ENCODE data around the gene NMUR1. TPM values are rescaled to one million over a fixed set of nuclear protein-coding genes. Genes with fewer than 3 reads are reported as not detected.

Gene NMUR1
- total and polyA plus RNA-seq, 4 experiments from 2014 or later: 0.05 TPM; not detected in 3

DNA sequence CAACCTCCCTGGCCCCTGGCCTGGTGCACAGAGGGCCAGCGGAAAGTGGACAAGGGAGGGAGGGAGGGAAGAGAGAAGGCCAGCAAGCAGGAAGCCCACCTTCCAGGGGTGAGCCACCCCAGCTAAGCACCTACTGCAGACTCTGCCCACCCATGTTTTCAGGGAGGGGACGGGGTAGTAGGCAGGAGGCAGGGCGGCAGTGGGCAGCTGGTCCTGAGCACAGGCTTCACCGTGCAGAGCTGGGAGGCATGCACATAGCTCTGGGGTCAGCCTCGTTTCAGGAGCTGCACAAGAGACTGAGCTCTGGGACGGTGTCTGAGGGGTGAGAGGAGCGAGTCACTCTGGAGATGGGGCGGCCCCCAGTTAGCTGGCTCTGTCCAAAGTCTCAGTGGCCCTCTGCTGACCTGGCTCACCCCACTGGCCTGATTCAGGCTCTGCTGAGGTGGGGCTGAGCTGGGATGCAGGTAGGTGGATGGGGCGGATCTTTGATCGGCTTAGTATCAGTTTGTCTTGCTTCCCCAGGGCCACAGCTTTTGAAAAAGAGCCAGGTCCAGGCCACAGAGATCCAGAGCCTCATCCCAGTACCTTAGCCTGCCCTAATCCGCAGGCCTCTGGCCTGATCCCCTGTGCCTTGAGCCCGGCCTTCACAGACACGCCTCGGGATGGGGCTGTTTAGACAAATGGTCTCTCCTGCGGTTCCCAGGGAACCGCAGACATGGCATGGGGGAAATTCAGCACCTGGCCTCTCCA, 3.7 kb downstream of the NMUR1 start:
- H3K4me3 ChIP-seq (ENCODE audit: low read length in 2 of 2): no peak overlapping the region
- no peak for DNase-seq
- H3K27me3 ChIP-seq (ENCODE audit: insufficient read depth, low read length): no peaks in the 10 kb centered on the region
- H3K9me3 ChIP-seq (ENCODE audit: control insufficient read depth in 1 of 2, low read length in 2 of 2): no peaks in the 10 kb centered on the region
- peaks cover 23 to 61% (median 41%) of the 10 kb centered on the region in 4 donors for H3K4me1 Mint-ChIP-seq
- H3K4me3 Mint-ChIP-seq: peak overlapping the region in 1 of 8 donors; percentile 54
- intact Hi-C loops (cut with micrococcal nuclease): no loop called here
- CTCF ChIA-PET (ENCODE audit: partially characterized antibody): interaction anchor here (0.7 to 2.9 kb wide), 8 partner anchors 9 to 188 kb away, joined by 3 to 9 read pairs (median 4); no protein-coding TSS in a partner anchor
- H3K9me3 Mint-ChIP-seq: no peaks in the 10 kb centered on the region
- no peak overlapping the region for H3K27ac ChIP-seq (ENCODE audit: low read depth, low read length)
- H3K27me3 Mint-ChIP-seq: peaks cover 0 to 5% of the 10 kb centered on the region in 2 donors
- H3K4me1 ChIP-seq (ENCODE audit: insufficient read depth, low read length): peaks cover 50% of the 10 kb centered on the region
- H3K36me3 Mint-ChIP-seq: no peaks in the 10 kb centered on the region
- peak overlapping the region in 1 of 7 donors; percentile 18 for H3K27ac Mint-ChIP-seq
- POLR2A ChIA-PET (ENCODE audit: partially characterized antibody): interaction anchor here (0.8 to 1.9 kb wide), 4 partner anchors 11 to 62 kb away, joined by 3 to 5 read pairs (median 3); partner anchors contain the start of gene NCL
- H3K36me3 ChIP-seq (ENCODE audit: insufficient read depth, low read length): no peaks in the 10 kb centered on the region

DNA sequence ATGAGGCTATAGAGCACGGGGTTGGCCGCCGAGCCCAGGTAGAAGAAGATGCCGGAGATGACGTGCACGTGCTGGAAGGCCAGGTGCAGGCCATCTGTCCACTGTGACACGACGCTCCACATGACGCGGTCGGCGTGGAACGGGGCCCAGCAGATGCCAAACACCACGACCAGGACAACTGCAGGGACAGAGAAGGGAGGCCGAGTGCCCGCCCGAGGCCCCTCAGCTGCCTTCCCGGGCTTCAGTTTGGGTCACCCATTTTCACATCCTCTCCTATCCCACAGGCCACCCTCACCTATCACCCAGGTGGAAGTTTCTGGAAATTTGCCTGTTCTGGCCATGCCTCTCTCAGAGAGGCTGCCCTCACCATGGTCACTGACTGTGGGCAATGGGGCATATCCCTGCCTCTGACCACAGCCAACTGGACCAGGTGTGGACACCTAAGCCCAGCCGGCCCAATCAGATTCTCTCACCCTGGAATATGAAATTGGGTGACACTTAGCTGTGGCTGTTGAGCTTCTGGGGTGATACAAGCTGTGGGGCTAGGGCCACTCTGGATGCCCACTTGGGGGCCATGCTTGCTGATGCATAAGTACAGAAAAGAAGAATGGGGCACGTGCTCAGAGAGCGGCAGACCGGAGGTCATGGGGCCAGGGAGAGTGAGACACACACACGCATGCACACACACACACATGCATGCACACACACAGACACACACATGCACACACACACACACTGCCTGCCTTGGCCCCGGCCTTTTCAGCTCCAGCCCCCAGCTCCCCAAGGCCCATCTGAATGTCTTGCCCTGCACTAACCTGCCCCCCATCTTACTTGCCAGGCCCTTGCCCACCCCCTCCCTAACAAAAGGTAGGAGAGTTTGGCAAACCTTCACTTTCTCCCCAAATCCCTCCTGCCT, 4.7 kb downstream of the NMUR1 start:
- H3K4me1 ChIP-seq (ENCODE audit: insufficient read depth, low read length): peaks cover 43% of the 10 kb centered on the region
- no peaks in the 10 kb centered on the region for H3K27me3 ChIP-seq (ENCODE audit: insufficient read depth, low read length)
- H3K4me3 Mint-ChIP-seq: peak overlapping the region in 3 of 8 donors; percentile 10 to 39 (median 26)
- H3K36me3 ChIP-seq (ENCODE audit: insufficient read depth, low read length): no peaks in the 10 kb centered on the region
- no peaks in the 10 kb centered on the region for H3K36me3 Mint-ChIP-seq
- CTCF ChIA-PET (ENCODE audit: partially characterized antibody): interaction anchor here (0.6 to 2.9 kb wide), 7 partner anchors 8 to 189 kb away, joined by 3 to 9 read pairs (median 3); no protein-coding TSS in a partner anchor
- POLR2A ChIA-PET (ENCODE audit: partially characterized antibody): interaction anchor here (0.8 to 2.5 kb wide), 6 partner anchors 10 to 62 kb away, joined by 3 to 14 read pairs (median 4); partner anchors contain the start of gene NCL
- no peak overlapping the region for H3K4me3 ChIP-seq (ENCODE audit: low read length in 2 of 2)
- peaks cover 0 to 5% of the 10 kb centered on the region in 2 donors for H3K27me3 Mint-ChIP-seq
- H3K27ac Mint-ChIP-seq: peak overlapping the region in 3 of 7 donors; percentile 10 to 86 (median 22)
- no peaks in the 10 kb centered on the region for H3K9me3 Mint-ChIP-seq
- no peak for DNase-seq
- no peak overlapping the region for H3K27ac ChIP-seq (ENCODE audit: low read depth, low read length)
- intact Hi-C loops (cut with micrococcal nuclease): no loop called here
- H3K4me1 Mint-ChIP-seq: peaks cover 17 to 62% (median 36%) of the 10 kb centered on the region in 4 donors
- H3K9me3 ChIP-seq (ENCODE audit: control insufficient read depth in 1 of 2, low read length in 2 of 2): no peaks in the 10 kb centered on the region

DNA sequence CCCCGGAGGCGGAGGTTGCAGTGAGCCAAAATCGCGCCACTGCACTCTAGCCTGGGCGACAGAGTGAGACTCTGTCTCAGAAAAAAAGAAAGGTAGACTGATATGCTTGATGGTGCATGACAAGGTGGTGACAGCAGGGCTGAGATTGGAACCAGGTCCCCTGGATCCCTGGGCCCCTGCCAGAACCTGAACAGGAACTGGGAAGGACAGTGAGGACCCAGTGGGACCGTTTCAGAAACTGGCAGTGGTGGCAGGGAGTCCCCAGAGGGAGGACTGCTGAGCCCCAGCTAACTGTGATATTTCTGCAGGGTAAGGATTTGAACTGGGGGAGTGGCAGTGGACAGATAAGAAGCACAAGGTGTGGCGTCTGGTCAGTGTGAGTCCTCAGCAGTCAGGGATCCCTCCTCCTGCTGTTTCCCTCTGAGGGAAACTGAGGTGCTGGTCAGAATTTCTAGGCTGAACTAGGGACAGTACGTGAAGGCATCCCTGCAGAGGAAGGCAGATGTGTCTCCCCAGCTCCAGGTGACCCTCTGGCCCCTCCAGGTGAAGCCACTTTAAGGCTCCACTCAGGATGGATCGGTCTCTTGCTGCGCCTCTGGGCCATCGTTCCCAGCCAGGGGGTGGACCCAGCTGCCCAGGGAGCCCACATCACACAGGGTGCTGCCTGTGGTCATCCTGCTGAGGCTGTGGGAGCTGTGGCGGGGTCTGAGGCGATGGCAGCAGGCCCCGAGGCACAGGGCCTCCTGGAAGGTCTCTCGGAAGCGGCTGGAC, 5.6 kb downstream of the NMUR1 start:
- Mint-ChIP-seq H3K27me3 (peaks cover 0 to 5% of the 10 kb centered on the region in 2 donors), H3K9me3 (no peaks in the 10 kb centered on the region), H3K4me3 (peak overlapping the region in 7 of 8 donors; percentile 36 to 80 (median 68)), H3K27ac (peak overlapping the region in 5 of 7 donors; percentile 35 to 77 (median 74)), H3K4me1 (peaks cover 17 to 60% (median 39%) of the 10 kb centered on the region in 4 donors), H3K36me3 (no peaks in the 10 kb centered on the region)
- H3K27me3 ChIP-seq (ENCODE audit: insufficient read depth, low read length): no peaks in the 10 kb centered on the region
- H3K4me1 ChIP-seq (ENCODE audit: insufficient read depth, low read length): peaks cover 36% of the 10 kb centered on the region
- ChIA-PET CTCF (ENCODE audit: partially characterized antibody) (interaction anchor here (0.6 to 2.9 kb wide), 4 partner anchors 34 to 77 kb away, joined by 3 to 9 read pairs (median 6); no protein-coding TSS in a partner anchor), POLR2A (ENCODE audit: partially characterized antibody) (interaction anchor here (0.7 to 2.5 kb wide), 6 partner anchors 8 to 183 kb away, joined by 3 to 14 read pairs (median 4); partner anchors contain the start of genes NCL and PTMA)
- H3K9me3 ChIP-seq (ENCODE audit: control insufficient read depth in 1 of 2, low read length in 2 of 2): no peaks in the 10 kb centered on the region
- H3K27ac ChIP-seq (ENCODE audit: low read depth, low read length): no peak overlapping the region
- intact Hi-C loops (cut with micrococcal nuclease): no loop called here
- H3K4me3 ChIP-seq (ENCODE audit: low read length in 2 of 2): no peak overlapping the region
- DNase-seq: no peak
- H3K36me3 ChIP-seq (ENCODE audit: insufficient read depth, low read length): no peaks in the 10 kb centered on the region

DNA sequence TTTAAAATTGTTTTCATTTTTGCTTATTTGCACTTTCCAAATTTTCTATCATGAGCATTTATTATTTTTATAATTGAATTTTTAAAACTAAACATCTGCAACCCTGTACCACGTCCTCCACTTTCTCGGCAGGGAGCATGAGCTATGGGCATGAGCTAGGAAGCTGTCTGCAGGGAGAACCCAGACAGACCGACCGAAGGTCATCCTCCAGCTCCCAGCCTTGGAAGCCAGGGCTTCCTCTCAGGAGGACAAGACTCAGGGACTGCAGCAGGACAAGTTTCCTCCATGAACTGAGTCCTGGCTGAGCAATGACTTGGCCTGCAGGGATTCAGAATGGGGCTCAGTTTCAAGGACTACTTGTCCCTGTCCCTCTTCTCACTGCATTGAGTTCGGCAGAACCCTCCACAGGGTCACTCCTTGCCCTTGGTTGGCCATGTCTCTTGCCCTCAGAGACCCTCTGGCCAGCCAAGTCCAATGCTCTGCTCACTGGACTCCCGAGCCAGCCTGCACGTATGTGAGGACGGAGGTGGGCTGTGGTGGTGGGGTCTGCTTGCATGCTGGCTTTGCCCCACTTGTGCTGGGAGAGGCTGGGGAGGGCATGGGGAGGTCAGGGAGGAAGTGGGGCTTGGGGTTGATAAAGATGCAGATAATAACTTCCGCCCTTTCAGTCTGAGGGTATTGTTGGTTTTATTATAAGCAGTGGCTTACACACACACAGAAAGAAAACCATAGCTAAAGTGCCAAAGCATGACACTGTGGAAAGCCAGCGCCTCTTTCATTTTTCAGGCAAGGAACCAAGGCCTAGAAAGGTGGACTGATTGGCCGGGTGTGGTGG, 6.6 kb downstream of the NMUR1 start:
- intact Hi-C loops (cut with micrococcal nuclease): no loop called here
- H3K4me1 ChIP-seq (ENCODE audit: insufficient read depth, low read length): peaks cover 33% of the 10 kb centered on the region
- CTCF ChIA-PET (ENCODE audit: partially characterized antibody): interaction anchor here (1.1 to 1.7 kb wide), 2 partner anchors 35 to 89 kb away, joined by 3 to 6 read pairs; no protein-coding TSS in a partner anchor
- no peak overlapping the region for H3K4me3 ChIP-seq (ENCODE audit: low read length in 2 of 2)
- DNase-seq: peak in 4 of 5 donors; percentile 25 to 48 (median 46)
- H3K27me3 ChIP-seq (ENCODE audit: insufficient read depth, low read length): no peaks in the 10 kb centered on the region
- H3K9me3 ChIP-seq (ENCODE audit: control insufficient read depth in 1 of 2, low read length in 2 of 2): no peaks in the 10 kb centered on the region
- Mint-ChIP-seq H3K4me3 (peak overlapping the region in 6 of 8 donors; percentile 55 to 80 (median 69)), H3K27ac (peak overlapping the region; percentile 35 to 83 (median 76)), H3K4me1 (peaks cover 17 to 53% (median 34%) of the 10 kb centered on the region in 4 donors), H3K9me3 (no peaks in the 10 kb centered on the region), H3K36me3 (no peaks in the 10 kb centered on the region), H3K27me3 (no peaks in the 10 kb centered on the region)
- POLR2A ChIA-PET (ENCODE audit: partially characterized antibody): interaction anchor here (0.7 to 2.5 kb wide), 6 partner anchors 9 to 184 kb away, joined by 3 to 14 read pairs (median 4); partner anchors contain the start of genes NCL and PTMA
- no peak overlapping the region for H3K27ac ChIP-seq (ENCODE audit: low read depth, low read length)
- no peaks in the 10 kb centered on the region for H3K36me3 ChIP-seq (ENCODE audit: insufficient read depth, low read length)

DNA sequence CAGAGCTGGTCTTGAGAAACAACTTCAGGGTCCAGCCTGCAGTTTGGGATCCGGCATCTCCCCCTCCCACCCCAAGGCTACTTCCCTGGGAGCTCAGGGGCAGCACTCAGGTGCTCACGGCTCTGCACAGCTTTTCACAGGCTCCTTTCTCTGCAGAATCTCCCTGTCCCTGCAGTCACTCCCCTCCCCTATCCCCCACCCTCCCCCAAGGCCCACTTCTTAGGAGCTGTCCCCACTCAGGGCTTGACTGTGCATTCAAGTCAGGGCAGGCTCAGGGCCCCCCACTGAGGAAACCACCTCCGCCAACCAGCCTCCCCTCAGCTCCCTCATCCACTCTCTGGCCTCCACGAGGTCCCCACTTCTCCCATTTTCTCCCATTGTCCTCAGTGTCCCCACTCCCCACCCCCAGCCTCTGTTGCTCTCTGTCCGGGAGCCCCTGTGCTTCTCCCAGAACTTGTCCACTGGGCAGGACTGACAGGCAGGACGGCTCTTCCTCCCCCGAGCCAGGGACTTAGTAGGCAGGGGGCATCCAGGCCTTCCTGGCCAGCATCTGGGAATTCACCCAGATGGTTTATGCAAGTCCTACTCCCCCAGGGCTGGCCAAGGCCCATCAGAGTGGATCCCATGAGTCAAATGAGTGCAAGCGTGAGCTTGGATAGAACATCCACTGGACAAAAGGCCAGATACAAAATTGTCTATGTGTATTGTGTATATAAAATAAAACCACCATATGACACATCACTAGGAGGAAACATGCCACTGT, 7.6 kb downstream of the NMUR1 start:
- Histone ChIP-seq H3K4me1 (ENCODE audit: insufficient read depth, low read length) (peaks cover 33% of the 10 kb centered on the region), H3K27ac (ENCODE audit: low read depth, low read length) (no peak overlapping the region), H3K36me3 (ENCODE audit: insufficient read depth, low read length) (no peaks in the 10 kb centered on the region), H3K9me3 (ENCODE audit: control insufficient read depth in 1 of 2, low read length in 2 of 2) (no peaks in the 10 kb centered on the region), H3K27me3 (ENCODE audit: insufficient read depth, low read length) (no peaks in the 10 kb centered on the region), H3K4me3 (ENCODE audit: low read length in 2 of 2) (no peak overlapping the region)
- Mint-ChIP-seq H3K27me3 (no peaks in the 10 kb centered on the region), H3K4me3 (no peak overlapping the region), H3K27ac (no peak overlapping the region), H3K4me1 (peaks cover 17 to 49% (median 33%) of the 10 kb centered on the region in 4 donors), H3K9me3 (no peaks in the 10 kb centered on the region), H3K36me3 (no peaks in the 10 kb centered on the region)
- DNase-seq: no peak
- intact Hi-C loops (cut with micrococcal nuclease): no loop called here
- ChIA-PET POLR2A (ENCODE audit: partially characterized antibody) (interaction anchor here (1.9 to 2.5 kb wide), 2 partner anchors 8 to 185 kb away, joined by 4 to 14 read pairs; partner anchors contain the start of gene PTMA), CTCF (ENCODE audit: partially characterized antibody) (interaction anchor here (0.8 to 1.7 kb wide), 7 partner anchors 8 to 91 kb away, joined by 3 to 6 read pairs (median 4); partner anchors contain the start of gene NMUR1)
